IMR-90 (cell line): Measurements from ENCODE around the gene TOMM6.

Experiments used
- BHLHE40 ChIP-seq: fragments of 150-350 bp; IDR thresholded peaks from 2 replicates; pipeline ENCODE4 v1.6.1; 2016; ENCODE audit warnings: mild to moderate bottlenecking, low read depth, low read length
- CEBPB ChIP-seq: IDR thresholded peaks from 2 replicates; pipeline ENCODE4 v1.6.1; 2012; ENCODE audit warnings: low read depth, low read length, improper control_type of control experiment
- FOS ChIP-seq: fragments of 150-350 bp; IDR thresholded peaks from 2 replicates; pipeline ENCODE4 v1.6.1; 2016; ENCODE audit warnings: low read depth, low read length
- MAFK ChIP-seq: IDR thresholded peaks from 2 replicates; pipeline ENCODE4 v1.6.1; 2012; ENCODE audit warnings: low read depth, low read length, improper control_type of control experiment
- MAZ ChIP-seq: IDR thresholded peaks from 2 replicates; pipeline ENCODE4 v1.6.1; 2012; ENCODE audit warnings: low read depth, mild to moderate bottlenecking, low read length, improper control_type of control experiment, moderate library complexity, borderline replicate concordance
- MXI1 ChIP-seq: IDR thresholded peaks from 2 replicates; pipeline ENCODE4 v1.6.1; 2012; ENCODE audit warnings: low read depth, mild to moderate bottlenecking, low read length, moderate library complexity, borderline replicate concordance
- NFE2L2 ChIP-seq: fragments of 150-350 bp; IDR thresholded peaks from 2 replicates; pipeline ENCODE4 v1.6.1; 2016; ENCODE audit warnings: low read depth, mild to moderate bottlenecking, low read length
- POLR2A ChIP-seq: IDR thresholded peaks from 2 replicates; pipeline ENCODE4 v1.6.1; 2012; ENCODE audit warnings: mild to moderate bottlenecking, low read depth, low read length
- RAD21 ChIP-seq: IDR thresholded peaks from 2 replicates; pipeline ENCODE4 v1.6.1; 2012; ENCODE audit warnings: low read length, improper control_type of control experiment
- RCOR1 ChIP-seq: IDR thresholded peaks from 2 replicates; pipeline ENCODE4 v1.6.1; 2012; ENCODE audit warnings: mild to moderate bottlenecking, low read length, improper control_type of control experiment; ENCODE audit not compliant: insufficient replicate concordance
- RFX5 ChIP-seq: IDR thresholded peaks from 2 replicates; pipeline ENCODE4 v1.8.0; 2012; ENCODE audit warnings: low read depth, mild to moderate bottlenecking, low read length, moderate library complexity
- SMC3 ChIP-seq: fragments of 150-350 bp; IDR thresholded peaks from 2 replicates; pipeline ENCODE4 v1.6.1; 2016; ENCODE audit warnings: low read depth, mild to moderate bottlenecking, antibody characterized with exemption, low read length, moderate library complexity
- TF ChIP-seq, protein P1 (sequence below): conservative IDR thresholded peaks from 2 replicates; pipeline ENCODE4 v1.5.1; 2012; ENCODE audit warnings: mild to moderate bottlenecking, low read depth, low read length, improper control_type of control experiment
- TF ChIP-seq, protein P2 (sequence below): fragments of 150-350 bp; IDR thresholded peaks from 2 replicates; pipeline ENCODE4 v1.6.1; 2016; ENCODE audit warnings: low read depth, mild to moderate bottlenecking, low read length, moderate library complexity, borderline replicate concordance

DNA sequence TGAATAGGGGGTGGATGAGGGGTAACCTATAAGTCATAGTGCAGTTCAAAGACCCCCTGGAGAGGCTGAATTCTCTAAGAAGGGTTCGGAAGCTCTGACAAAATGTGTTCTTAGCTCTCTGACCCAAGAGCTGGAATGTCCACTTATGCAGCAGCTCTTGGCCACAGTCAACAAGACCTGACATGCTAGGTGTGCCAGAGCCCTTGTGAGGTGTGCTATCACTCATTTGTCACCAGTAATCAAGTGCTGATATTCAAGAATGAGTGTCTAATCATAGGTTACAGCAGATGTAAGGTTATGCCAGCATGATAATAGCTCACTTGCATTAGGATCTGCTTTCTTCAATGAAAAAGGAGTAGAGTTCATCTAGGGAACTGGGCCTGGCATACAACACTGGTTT is 28.1 kb downstream of the TOMM6 start:
- TF ChIP-seq NFE2L2 (no peak), POLR2A (no peak), RAD21 (no peak), SMC3 (no peak), MAFK (no peak), MAZ (no peak), RFX5 (no peak), MXI1 (no peak), RCOR1 (no peak), BHLHE40 (no peak), CEBPB (no peak), FOS (no peak)
- TF ChIP-seq, protein P1, sequence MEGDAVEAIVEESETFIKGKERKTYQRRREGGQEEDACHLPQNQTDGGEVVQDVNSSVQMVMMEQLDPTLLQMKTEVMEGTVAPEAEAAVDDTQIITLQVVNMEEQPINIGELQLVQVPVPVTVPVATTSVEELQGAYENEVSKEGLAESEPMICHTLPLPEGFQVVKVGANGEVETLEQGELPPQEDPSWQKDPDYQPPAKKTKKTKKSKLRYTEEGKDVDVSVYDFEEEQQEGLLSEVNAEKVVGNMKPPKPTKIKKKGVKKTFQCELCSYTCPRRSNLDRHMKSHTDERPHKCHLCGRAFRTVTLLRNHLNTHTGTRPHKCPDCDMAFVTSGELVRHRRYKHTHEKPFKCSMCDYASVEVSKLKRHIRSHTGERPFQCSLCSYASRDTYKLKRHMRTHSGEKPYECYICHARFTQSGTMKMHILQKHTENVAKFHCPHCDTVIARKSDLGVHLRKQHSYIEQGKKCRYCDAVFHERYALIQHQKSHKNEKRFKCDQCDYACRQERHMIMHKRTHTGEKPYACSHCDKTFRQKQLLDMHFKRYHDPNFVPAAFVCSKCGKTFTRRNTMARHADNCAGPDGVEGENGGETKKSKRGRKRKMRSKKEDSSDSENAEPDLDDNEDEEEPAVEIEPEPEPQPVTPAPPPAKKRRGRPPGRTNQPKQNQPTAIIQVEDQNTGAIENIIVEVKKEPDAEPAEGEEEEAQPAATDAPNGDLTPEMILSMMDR, result no peak
- TF ChIP-seq, protein P2, sequence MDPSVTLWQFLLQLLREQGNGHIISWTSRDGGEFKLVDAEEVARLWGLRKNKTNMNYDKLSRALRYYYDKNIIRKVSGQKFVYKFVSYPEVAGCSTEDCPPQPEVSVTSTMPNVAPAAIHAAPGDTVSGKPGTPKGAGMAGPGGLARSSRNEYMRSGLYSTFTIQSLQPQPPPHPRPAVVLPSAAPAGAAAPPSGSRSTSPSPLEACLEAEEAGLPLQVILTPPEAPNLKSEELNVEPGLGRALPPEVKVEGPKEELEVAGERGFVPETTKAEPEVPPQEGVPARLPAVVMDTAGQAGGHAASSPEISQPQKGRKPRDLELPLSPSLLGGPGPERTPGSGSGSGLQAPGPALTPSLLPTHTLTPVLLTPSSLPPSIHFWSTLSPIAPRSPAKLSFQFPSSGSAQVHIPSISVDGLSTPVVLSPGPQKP, result no peak
